CD8-positive, alpha-beta memory T cell (primary cell): ENCODE results near the gene PRRX1. TPM values are rescaled to one million over a fixed set of nuclear protein-coding genes. Genes with fewer than 3 reads are reported as not detected.

Experiments used
- CTCF ChIA-PET: fragments of 350-600 bp; sonication (Branson Sonifier 250); formaldehyde crosslinking; loops from one replicate; lab custom pipeline; 2021; ENCODE audit warnings: antibody characterized with exemption; lab: Charles Lee
- POLR2A ChIA-PET: fragments of 350-600 bp; sonication (Branson Sonifier 250); formaldehyde crosslinking; loops from one replicate; lab custom pipeline; 2021; ENCODE audit warnings: antibody characterized with exemption; lab: Charles Lee
- DNase-seq, 5 donors: peaks; one replicate each; pipeline versions ENCODE4 v3.0.0 to v3.0.0-alpha.2; 2020 to 2022; ENCODE audit warnings: mixed read lengths in 1 of 5
- H3K27ac ChIP-seq: one replicate; pipeline ENCODE4 v1.7.0; 2013; ENCODE audit warnings: low read depth, mild to moderate bottlenecking, low read length, moderate library complexity
- H3K27me3 ChIP-seq: 2 replicates; pipeline ENCODE4 v1.7.0; 2013; ENCODE audit warnings: low read length, mild to moderate bottlenecking; ENCODE audit not compliant: insufficient read depth, poor library complexity, severe bottlenecking
- H3K36me3 ChIP-seq: 2 replicates; pipeline ENCODE4 v1.7.0; 2013; ENCODE audit warnings: mild to moderate bottlenecking, low read length, moderate library complexity; ENCODE audit not compliant: insufficient read depth
- H3K4me1 ChIP-seq: 2 replicates; pipeline ENCODE4 v1.7.0; 2013; ENCODE audit warnings: mild to moderate bottlenecking, low read length, moderate library complexity; ENCODE audit not compliant: insufficient read depth
- H3K4me3 ChIP-seq: 2 replicates; pipeline ENCODE4 v1.7.0; 2013; ENCODE audit warnings: mild to moderate bottlenecking, low read length
- H3K9me3 ChIP-seq: 2 replicates; pipeline ENCODE4 v1.7.0; 2013; ENCODE audit warnings: mild to moderate bottlenecking, low read length
- H3K27ac Mint-ChIP-seq, 8 donors: one replicate each; pipeline ENCODE4 v1.8.0; 2020 to 2021; ENCODE audit warnings: mixed read lengths in 8 of 8, mild to moderate bottlenecking in 6 of 8, inconsistent platforms in 3 of 8, moderate library complexity in 3 of 8
- H3K27me3 Mint-ChIP-seq, 2 donors: one replicate each; pipeline ENCODE4 v1.8.0; 2020 to 2021; ENCODE audit warnings: mixed read lengths in 2 of 2, mild to moderate bottlenecking in 1 of 2, moderate library complexity in 1 of 2
- H3K36me3 Mint-ChIP-seq, 3 donors: one replicate each; pipeline ENCODE4 v1.8.0; 2020 to 2021; ENCODE audit warnings: mixed read lengths in 3 of 3, inconsistent platforms in 1 of 3, mild to moderate bottlenecking in 1 of 3
- H3K4me1 Mint-ChIP-seq, 3 donors: one replicate each; pipeline ENCODE4 v1.8.0; 2020 to 2021; ENCODE audit warnings: mixed read lengths in 3 of 3, inconsistent platforms in 1 of 3, mild to moderate bottlenecking in 1 of 3
- H3K4me3 Mint-ChIP-seq, 7 donors: one replicate each; pipeline ENCODE4 v1.8.0; 2020 to 2021; ENCODE audit warnings: mixed read lengths in 7 of 7, mild to moderate bottlenecking in 6 of 7, moderate library complexity in 4 of 7, inconsistent platforms in 2 of 7
- H3K9me3 Mint-ChIP-seq, 5 donors: one replicate each; pipeline ENCODE4 v1.8.0; 2020 to 2022; ENCODE audit warnings: mixed read lengths in 5 of 5, mild to moderate bottlenecking in 3 of 5, moderate library complexity in 2 of 5, inconsistent platforms in 1 of 5
- polyA plus RNA-seq: library from polyadenylated mRNA; unstranded; fragments of 300-500 nt; fragmentation: Illumina TruSeq; gene quantifications from one replicate; pipeline ENCODE4 v1.2.3, GENCODE V29; 2021
- total RNA-seq, 2 experiments: library from RNA; stranded (reverse); gene quantifications; one replicate each; pipeline ENCODE4 v1.2.3, GENCODE V29; 2021

Gene PRRX1
- total and polyA plus RNA-seq, 3 experiments from 2014 or later: not detected

DNA sequence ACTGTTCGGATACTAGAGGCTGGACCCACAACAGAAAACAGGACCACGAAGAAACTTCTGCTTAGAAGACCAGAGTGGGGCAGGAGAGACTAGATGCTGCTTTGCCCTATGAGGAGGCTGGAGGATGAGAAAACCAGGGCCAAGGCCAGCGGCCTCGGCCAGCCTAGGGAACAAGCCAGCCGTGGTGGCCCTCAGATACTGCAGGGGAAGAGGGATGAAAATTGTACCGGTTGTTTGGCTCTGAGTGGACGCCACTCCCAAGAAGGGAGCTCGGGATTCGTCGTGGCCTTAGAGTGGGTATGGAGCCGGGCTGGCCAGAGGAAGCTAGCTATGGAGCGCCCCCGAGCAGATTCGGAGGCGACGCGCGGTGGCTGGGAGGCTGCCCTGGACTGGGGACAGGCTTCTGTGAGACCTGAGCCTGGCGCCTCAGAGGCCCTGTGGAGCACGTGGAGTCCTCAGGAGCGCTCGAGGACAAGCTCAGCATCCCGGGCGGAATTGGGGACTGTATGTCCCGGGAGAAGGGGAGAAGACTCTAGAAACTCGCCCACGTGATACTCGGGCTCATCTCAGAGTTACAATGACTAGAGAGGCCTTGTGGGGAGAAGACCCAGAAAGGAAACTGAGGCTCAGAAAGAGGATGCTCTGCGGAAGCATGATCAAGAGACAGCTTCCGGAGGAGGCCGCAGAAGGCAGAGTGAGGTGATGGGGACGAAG, 2.8 kb downstream of the PRRX1 start:
- Mint-ChIP-seq H3K36me3 (no peaks in the 10 kb centered on the region), H3K4me1 (peaks cover 11 to 42% (median 22%) of the 10 kb centered on the region in 3 donors)
- POLR2A ChIA-PET: no interaction called here

DNA sequence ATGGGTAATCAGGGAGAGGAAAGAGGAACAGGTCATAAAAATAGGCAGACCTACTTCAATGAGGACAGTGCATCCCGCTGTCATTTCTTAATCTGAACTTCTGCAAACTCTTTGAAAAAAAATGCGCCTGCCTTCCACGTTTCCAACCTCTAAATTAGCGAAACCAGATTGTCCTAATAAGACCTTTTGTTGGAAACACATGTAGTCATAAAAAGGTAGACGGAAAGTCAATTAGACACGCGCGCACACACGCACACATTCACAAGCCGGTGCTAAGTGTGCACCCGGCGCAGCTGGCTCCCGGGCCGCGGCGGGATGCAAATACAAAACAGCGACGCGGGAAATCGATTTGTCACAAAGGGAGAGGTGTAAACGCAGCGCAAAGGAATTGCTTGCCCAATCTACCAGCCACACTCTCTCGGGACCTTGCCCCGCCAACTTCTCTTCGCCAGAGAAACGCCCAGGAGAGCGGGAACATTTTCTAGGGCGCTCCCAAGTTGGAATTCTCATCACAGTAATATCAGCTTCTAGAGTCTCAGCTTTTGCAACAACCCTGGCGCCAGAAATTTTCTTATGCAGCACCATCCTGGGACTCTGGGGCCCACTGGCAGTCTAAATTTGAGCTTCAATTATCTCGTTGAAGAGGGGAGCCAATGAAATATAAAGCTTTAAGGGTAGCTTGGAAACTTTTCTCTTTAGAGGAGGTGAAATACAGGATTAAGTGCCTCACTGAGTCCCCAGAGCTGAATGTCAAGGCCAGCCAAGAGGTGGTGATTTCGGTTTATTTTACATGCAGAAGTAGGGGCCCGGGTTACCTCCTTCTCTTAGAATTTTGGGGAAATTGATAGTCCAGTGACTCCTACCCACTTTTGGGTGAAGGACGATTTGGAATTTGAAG, 4.5 kb downstream of the PRRX1 start:
- Histone ChIP-seq H3K36me3 (no peaks in the 10 kb centered on the region), H3K27me3 (peaks cover 39% of the 10 kb centered on the region), H3K27ac (no peak overlapping the region), H3K4me1 (no peaks in the 10 kb centered on the region), H3K4me3 (no peak overlapping the region), H3K9me3 (no peaks in the 10 kb centered on the region)
- ChIA-PET POLR2A (no interaction called here), CTCF (no interaction called here)
- Mint-ChIP-seq H3K36me3 (no peaks in the 10 kb centered on the region), H3K9me3 (peaks cover 0 to 4% (median 2%) of the 10 kb centered on the region in 5 donors), H3K27ac (peak overlapping the region in 1 of 8 donors; percentile 37), H3K27me3 (peaks cover 63 to 90% of the 10 kb centered on the region in 2 donors), H3K4me1 (peaks cover 11 to 31% (median 21%) of the 10 kb centered on the region in 3 donors), H3K4me3 (peak overlapping the region in 2 of 7 donors; percentile 10 to 79)
- no peak for DNase-seq

More for the DNA sequence above, 2.8 kb downstream of the PRRX1 start:
- no peak for DNase-seq
- no peaks in the 10 kb centered on the region for H3K4me1 ChIP-seq
- H3K9me3 ChIP-seq: no peaks in the 10 kb centered on the region
- peaks cover 66 to 91% of the 10 kb centered on the region in 2 donors for H3K27me3 Mint-ChIP-seq
- no peak overlapping the region for H3K4me3 Mint-ChIP-seq
- H3K4me3 ChIP-seq: no peak overlapping the region
- no peaks in the 10 kb centered on the region for H3K36me3 ChIP-seq
- H3K27ac Mint-ChIP-seq: no peak overlapping the region
- peaks cover 39% of the 10 kb centered on the region for H3K27me3 ChIP-seq
- H3K27ac ChIP-seq: no peak overlapping the region
- H3K9me3 Mint-ChIP-seq: peaks cover 0 to 4% (median 2%) of the 10 kb centered on the region in 5 donors
- CTCF ChIA-PET: no interaction called here

DNA sequence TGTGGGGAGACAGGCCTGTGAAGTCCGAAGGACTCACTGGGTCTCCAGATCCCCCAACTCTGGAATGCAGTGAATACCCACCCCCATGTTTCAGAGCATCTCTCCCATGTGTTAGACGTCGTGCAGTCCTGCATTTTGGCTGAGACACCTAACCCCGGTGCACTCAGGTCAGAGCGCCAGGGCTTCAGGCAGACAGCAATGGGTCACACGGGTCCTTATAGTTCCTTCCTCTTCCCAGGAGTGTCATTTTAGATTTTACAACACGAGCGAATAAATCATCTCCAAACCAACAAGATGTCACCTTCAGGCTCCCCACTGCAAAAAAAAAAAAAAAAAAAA, 5.1 kb downstream of the PRRX1 start:
- peaks cover 39% of the 10 kb centered on the region for H3K27me3 ChIP-seq
- H3K27me3 Mint-ChIP-seq: peaks cover 62 to 92% of the 10 kb centered on the region in 2 donors
- no peaks in the 10 kb centered on the region for H3K4me1 ChIP-seq
- no peak overlapping the region for H3K27ac Mint-ChIP-seq
- ChIA-PET CTCF (no interaction called here), POLR2A (no interaction called here)
- H3K4me3 ChIP-seq: no peak overlapping the region
- H3K36me3 Mint-ChIP-seq: no peaks in the 10 kb centered on the region
- H3K9me3 ChIP-seq: no peaks in the 10 kb centered on the region
- no peaks in the 10 kb centered on the region for H3K36me3 ChIP-seq
- peak overlapping the region in 1 of 7 donors; percentile 67 for H3K4me3 Mint-ChIP-seq
- H3K4me1 Mint-ChIP-seq: peaks cover 11 to 28% (median 18%) of the 10 kb centered on the region in 3 donors
- H3K27ac ChIP-seq: no peak overlapping the region
- DNase-seq: no peak
- peaks cover 0 to 4% (median 2%) of the 10 kb centered on the region in 5 donors for H3K9me3 Mint-ChIP-seq

DNA sequence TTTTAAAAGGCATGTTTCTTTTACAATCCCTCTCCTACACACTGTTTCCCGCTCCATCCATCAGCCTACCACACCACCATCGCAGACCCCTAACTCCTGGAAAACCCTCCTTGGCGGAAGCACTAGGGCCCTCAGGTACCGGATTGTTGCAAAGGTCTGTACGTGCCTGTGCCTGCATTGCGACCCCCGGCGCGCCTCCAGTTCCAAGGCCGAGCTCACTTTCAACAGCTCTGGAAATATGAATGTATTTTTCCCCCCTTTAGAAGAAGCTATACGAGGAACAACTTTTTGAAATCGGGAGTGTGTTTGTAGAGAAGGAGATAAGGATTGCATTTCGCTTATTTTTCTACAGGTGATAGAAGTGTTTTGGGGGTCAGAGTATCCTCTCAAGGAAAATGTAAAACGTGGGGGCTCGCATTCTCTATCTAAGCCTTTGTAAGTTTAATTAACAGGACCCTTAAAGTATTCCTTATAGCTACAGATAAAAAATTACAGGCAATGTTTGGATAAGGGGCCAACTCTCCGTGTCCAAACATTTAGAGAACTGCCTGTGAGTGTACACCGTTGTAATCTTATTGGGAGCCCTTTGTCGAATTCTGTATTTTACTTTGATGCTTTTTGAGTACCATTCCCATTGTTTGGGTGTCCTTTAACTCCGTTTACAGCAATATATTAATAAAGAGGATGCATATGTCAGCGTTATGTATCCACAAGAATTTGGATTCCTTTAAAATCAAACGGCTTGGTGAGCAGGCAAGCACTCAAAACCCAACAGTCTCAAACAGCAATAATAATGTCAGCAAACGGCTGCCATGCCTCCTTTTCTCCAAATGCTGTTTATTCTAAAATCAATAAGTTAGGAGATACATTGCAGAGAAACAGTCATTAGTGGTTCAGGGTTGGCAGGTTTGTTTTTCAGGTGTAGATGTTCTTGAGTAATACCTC, 5.9 kb downstream of the PRRX1 start:
- Mint-ChIP-seq H3K27me3 (peaks cover 60 to 87% of the 10 kb centered on the region in 2 donors), H3K27ac (no peak overlapping the region), H3K9me3 (peaks cover 0 to 4% (median 2%) of the 10 kb centered on the region in 5 donors), H3K36me3 (no peaks in the 10 kb centered on the region), H3K4me3 (peak overlapping the region in 1 of 7 donors; percentile 27), H3K4me1 (peaks cover 11 to 20% (median 18%) of the 10 kb centered on the region in 3 donors)
- H3K27me3 ChIP-seq: peaks cover 39% of the 10 kb centered on the region
- H3K27ac ChIP-seq: no peak overlapping the region
- no peak for DNase-seq
- ChIA-PET POLR2A (no interaction called here), CTCF (no interaction called here)
- H3K36me3 ChIP-seq: no peaks in the 10 kb centered on the region
- H3K4me3 ChIP-seq: no peak overlapping the region
- no peaks in the 10 kb centered on the region for H3K4me1 ChIP-seq
- no peaks in the 10 kb centered on the region for H3K9me3 ChIP-seq

DNA sequence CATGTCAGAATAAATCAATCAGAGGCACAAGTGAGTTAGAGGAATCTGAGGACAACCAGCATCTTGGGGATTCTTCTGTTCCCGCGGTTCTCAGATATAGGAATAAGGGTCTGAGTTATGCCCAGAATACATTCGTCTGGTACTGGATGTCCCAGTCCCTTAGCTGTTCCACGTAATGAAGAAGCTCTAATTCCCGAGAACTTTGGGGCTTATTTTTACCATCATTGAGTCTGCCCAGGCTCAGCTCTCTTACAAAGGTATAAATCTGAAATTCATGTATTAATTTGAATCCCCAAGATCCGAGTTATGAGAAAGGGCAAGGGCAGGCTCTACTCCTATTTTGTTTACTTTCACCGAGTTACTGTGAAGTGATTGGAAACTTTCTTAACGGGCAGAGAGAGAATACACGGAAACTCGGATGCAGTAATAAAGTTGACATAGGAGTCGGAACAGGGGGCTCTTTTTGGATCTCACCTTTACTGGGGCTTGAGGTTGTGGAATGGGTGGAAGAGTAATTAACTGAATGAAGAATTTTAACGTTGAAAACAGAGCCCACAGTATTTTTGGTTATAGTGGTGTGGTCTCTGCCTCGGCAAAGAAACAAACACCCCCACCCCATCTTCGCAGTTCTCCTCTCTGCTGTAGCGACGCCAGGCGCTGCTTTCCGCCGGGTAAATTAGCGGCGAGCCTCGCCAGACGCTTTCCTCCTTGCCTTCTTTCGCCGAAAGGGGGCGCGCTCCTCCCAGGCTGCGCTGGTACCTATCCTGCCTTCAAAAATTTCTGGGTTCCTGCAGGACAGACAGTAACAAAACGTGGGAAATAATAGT, 7.1 kb downstream of the PRRX1 start:
- no peak overlapping the region for H3K4me3 ChIP-seq
- Mint-ChIP-seq H3K36me3 (no peaks in the 10 kb centered on the region), H3K4me1 (peaks cover 8 to 18% (median 14%) of the 10 kb centered on the region in 3 donors), H3K4me3 (no peak overlapping the region), H3K9me3 (peaks cover 0 to 4% (median 0%) of the 10 kb centered on the region in 5 donors), H3K27ac (no peak overlapping the region), H3K27me3 (peaks cover 48 to 79% of the 10 kb centered on the region in 2 donors)
- DNase-seq: no peak
- POLR2A ChIA-PET: interaction anchor here (0.8 kb wide), 1 partner anchor 643 kb away, joined by 4 read pairs; no protein-coding TSS in a partner anchor
- H3K9me3 ChIP-seq: no peaks in the 10 kb centered on the region
- no peak overlapping the region for H3K27ac ChIP-seq
- CTCF ChIA-PET: no interaction called here
- peaks cover 43% of the 10 kb centered on the region for H3K27me3 ChIP-seq
- H3K36me3 ChIP-seq: no peaks in the 10 kb centered on the region
- H3K4me1 ChIP-seq: no peaks in the 10 kb centered on the region

DNA sequence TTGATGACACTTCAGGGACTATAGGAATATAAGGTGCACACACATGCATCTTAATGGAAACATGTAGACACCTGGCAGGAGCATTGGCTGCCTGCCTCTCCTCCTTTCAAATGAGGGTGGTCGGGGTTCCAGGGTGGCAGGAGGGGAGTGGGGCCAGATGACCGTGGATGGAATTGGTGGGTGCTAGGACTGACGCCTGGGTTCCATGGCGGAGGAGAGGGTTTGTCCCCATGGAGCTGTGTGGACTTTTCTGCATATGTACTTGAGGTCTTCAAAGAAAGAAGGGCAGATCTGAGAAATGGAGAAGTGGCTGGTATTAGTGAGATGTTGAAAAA, 7.7 kb downstream of the PRRX1 start:
- H3K4me3 Mint-ChIP-seq: no peak overlapping the region
- peaks cover 8 to 16% (median 14%) of the 10 kb centered on the region in 3 donors for H3K4me1 Mint-ChIP-seq
- ChIA-PET POLR2A (no interaction called here), CTCF (no interaction called here)
- Histone ChIP-seq H3K4me3 (no peak overlapping the region), H3K27ac (no peak overlapping the region), H3K36me3 (no peaks in the 10 kb centered on the region), H3K9me3 (no peaks in the 10 kb centered on the region), H3K4me1 (no peaks in the 10 kb centered on the region), H3K27me3 (peaks cover 40% of the 10 kb centered on the region)
- peaks cover 0 to 3% (median 0%) of the 10 kb centered on the region in 5 donors for H3K9me3 Mint-ChIP-seq
- H3K27me3 Mint-ChIP-seq: peaks cover 44 to 78% of the 10 kb centered on the region in 2 donors
- DNase-seq: no peak
- H3K36me3 Mint-ChIP-seq: no peaks in the 10 kb centered on the region
- no peak overlapping the region for H3K27ac Mint-ChIP-seq

DNA sequence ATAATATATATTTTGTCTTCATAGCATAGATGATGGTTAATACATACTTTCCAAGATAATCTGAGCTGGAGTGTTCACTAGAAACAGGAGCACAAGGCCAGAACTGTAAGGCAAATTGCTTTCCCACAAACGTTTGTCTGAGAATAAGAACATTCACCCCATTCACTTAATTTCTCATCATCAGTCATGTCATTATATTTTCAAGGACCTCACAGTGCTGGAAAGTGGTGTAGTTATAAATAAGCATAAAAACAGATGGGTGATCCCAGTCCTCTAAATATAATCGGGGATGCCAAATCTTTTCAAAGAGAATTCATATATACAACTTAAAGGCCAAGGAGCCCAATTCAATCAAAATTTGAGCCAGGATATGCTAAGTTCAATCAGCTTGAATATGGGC, 8.4 kb downstream of the PRRX1 start:
- no peak for DNase-seq
- ChIA-PET POLR2A (no interaction called here), CTCF (no interaction called here)
- H3K27me3 ChIP-seq: peaks cover 34% of the 10 kb centered on the region
- Mint-ChIP-seq H3K36me3 (no peaks in the 10 kb centered on the region), H3K9me3 (peaks cover 0 to 3% (median 0%) of the 10 kb centered on the region in 5 donors), H3K4me1 (peaks cover 7 to 14% (median 10%) of the 10 kb centered on the region in 3 donors), H3K4me3 (no peak overlapping the region), H3K27me3 (peaks cover 37 to 72% of the 10 kb centered on the region in 2 donors), H3K27ac (no peak overlapping the region)
- H3K36me3 ChIP-seq: no peaks in the 10 kb centered on the region
- no peak overlapping the region for H3K4me3 ChIP-seq
- no peaks in the 10 kb centered on the region for H3K4me1 ChIP-seq
- H3K9me3 ChIP-seq: no peaks in the 10 kb centered on the region
- H3K27ac ChIP-seq: no peak overlapping the region
